Sigmoid colon (tissue), 3 donors: Measurements from ENCODE around the gene GPR179.

ENCODE experiments used
- POLR2A ChIP-seq, 2 donors: fragments of 450-650 bp; IDR thresholded peaks; one replicate each; pipeline ENCODE4 v1.6.1; 2016; ENCODE audit warnings: antibody characterized with exemption in 2 of 2, mild to moderate bottlenecking in 2 of 2, moderate library complexity in 2 of 2
- TF ChIP-seq, protein P1 (sequence below), 4 experiments: fragments of 450-650 bp in 3 of 4; fragments of 200-600 bp in 1 of 4; IDR thresholded peaks; one replicate each; pipeline ENCODE4 v1.5.1; 2016 to 2019; ENCODE audit warnings: antibody characterized with exemption in 4 of 4, mild to moderate bottlenecking in 3 of 4, moderate library complexity in 2 of 4

GRCh38 chr17:38364741-38365140 is 21.0 kb upstream of the GPR179 start:
- TF ChIP-seq, protein P1, sequence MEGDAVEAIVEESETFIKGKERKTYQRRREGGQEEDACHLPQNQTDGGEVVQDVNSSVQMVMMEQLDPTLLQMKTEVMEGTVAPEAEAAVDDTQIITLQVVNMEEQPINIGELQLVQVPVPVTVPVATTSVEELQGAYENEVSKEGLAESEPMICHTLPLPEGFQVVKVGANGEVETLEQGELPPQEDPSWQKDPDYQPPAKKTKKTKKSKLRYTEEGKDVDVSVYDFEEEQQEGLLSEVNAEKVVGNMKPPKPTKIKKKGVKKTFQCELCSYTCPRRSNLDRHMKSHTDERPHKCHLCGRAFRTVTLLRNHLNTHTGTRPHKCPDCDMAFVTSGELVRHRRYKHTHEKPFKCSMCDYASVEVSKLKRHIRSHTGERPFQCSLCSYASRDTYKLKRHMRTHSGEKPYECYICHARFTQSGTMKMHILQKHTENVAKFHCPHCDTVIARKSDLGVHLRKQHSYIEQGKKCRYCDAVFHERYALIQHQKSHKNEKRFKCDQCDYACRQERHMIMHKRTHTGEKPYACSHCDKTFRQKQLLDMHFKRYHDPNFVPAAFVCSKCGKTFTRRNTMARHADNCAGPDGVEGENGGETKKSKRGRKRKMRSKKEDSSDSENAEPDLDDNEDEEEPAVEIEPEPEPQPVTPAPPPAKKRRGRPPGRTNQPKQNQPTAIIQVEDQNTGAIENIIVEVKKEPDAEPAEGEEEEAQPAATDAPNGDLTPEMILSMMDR (IDR thresholded peaks at IDR 0.05): no peak
- TF ChIP-seq POLR2A (IDR thresholded peaks at IDR 0.05): no peak
